HL-60/S4 treated with retinoic acid at 250 ng/mL for 4 days and 3 days (cell line): Measurements from ENCODE around the gene NF1.

Experiments used
- in situ Hi-C: fragments of 300-500 bp; cut with MboI; formaldehyde crosslinking; loops from 2 replicates; pipeline ENCODE4 v1.7.0; 2022; ENCODE audit warnings: low sequenced_read_pairs

NF1 gene

DNA sequence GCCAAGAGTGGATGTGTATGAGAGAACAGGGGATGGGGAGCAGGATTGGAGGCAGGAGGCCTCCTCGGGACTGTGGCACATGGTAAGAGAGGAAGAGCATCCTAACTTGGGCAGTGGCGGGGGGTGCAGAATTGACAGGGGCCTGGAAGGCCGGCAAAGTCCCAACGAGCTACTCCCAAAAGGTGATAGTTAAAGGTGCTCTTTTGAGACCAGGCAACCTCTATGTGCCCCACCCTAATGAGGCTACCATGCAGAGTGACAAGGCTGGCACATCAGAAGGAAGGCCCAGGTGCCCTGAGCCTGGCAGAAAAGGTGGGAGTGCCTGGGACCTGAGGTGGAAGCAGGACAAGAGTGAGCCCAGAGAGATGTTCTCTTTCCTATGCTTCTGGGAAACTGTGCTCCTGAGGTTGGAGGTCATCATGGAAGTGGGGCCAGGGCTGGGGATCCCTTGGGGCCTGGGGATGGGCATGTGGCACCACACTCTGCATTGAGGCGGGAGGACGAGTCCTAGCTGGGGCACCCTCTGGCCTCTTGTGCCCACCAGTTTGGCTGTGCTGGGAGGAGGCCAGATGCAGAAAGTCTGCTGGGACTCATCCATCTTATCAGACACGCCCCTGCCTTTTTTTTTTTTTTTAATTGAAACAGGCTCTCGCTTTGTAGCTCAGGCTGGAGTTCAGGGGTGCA lies 302.6 kb downstream of the NF1 start:
- in situ Hi-C loops: no loop called here

DNA sequence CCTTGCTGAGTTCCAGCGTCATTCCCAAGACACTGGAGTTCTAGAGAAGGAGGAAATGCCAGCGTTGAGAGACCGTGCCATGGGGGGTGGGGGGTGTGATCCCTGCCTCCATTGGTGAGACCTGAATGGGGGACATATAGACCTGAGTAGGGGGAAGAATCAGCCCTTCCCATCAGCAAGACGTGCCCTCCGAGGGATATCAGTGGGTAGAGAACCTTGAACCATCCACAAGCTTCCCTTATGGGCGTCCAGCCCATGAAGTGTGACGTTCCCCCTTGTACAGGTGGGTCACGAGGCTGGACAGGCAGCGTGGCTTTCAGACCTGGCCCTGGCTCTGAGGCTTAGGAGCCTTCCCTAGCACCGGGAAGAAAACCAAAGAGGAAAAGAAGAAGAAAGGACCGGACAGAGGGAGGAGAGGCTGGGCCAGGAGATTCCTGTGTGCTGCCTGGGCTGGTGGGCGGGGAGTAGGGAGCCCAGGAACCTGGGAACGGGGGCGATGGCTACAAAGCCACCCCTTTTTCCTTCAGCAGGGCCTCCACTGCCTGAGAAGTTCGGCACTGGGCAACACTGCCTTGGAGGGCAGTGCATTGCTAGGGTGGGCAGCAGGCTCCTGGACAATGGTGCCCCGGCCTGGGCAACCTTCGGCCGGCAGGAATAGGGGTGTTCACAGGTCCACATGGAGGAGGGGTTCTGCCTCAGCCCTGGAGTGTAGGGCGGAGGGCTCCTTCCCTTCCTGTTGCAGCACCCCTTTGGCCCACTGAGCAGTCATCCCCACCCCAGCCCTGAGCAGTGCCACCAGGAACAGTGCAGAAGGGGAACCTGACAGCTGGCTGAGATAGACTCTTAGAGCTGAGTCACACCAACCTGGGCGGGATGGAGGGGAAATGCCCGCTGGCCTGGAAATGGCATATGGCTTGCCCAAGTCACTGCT lies 303.9 kb downstream of the NF1 start:
- in situ Hi-C loops: no loop called here

DNA sequence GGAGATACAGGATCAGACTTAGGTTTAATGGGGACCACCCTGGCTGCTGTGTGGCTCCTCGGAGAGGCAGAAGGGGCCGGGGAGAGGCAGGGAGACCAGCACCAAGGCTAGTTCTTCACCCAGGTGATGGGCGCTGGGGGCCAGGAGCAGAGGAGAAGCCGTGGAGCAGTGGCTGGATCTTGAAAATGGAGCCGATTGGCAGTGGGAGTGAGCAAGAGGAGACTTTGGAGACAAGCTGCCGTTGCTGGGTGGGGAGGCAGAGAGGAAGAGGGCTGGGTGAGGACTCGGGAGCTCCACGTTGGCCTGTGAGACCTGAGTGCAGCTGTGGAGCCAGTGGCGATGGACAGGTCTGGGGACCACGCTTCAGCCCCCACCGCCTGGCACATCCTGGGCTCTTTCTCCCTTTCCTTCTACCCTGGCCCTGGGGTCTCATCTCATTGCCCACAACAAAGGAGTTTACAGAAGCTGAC lies 305.7 kb downstream of the NF1 start:
- in situ Hi-C loops: no loop called here

DNA sequence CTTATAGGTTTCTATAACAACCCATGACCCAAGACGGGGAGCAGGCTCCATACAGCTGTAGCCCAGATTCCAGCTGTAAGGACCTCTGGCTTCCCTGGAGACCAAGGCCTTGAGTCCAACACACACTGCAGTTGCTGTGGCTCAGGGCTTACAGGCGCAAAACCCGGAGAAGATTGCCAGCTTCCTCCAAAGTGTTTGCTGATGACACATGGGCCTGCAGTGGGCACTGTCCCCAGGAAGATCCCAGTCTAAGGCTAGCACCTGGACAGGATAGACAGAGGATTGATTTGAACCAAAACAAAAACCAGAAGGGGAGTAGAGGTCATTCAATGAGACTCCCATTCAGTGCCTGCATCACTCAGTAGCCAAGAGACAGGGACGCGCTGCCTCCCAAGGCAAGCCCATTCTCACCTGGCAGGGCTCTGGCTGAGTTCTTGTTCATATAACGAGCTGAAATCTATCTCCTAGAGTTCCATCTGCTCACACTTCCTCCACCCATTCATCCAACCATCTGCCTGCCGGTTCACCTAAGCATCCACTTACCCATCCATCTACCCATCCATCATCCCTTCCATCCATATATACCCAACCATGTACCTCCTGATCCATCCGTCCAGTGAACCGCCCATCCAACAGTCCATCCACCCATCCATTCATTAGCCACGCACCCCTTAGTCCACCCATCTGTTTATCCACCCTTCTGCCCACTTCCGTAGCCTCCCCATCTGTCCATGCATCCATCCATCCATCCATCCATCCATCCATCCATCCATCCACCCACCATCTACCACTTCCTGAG lies 306.9 kb downstream of the NF1 start:
- in situ Hi-C loops: no loop called here

DNA sequence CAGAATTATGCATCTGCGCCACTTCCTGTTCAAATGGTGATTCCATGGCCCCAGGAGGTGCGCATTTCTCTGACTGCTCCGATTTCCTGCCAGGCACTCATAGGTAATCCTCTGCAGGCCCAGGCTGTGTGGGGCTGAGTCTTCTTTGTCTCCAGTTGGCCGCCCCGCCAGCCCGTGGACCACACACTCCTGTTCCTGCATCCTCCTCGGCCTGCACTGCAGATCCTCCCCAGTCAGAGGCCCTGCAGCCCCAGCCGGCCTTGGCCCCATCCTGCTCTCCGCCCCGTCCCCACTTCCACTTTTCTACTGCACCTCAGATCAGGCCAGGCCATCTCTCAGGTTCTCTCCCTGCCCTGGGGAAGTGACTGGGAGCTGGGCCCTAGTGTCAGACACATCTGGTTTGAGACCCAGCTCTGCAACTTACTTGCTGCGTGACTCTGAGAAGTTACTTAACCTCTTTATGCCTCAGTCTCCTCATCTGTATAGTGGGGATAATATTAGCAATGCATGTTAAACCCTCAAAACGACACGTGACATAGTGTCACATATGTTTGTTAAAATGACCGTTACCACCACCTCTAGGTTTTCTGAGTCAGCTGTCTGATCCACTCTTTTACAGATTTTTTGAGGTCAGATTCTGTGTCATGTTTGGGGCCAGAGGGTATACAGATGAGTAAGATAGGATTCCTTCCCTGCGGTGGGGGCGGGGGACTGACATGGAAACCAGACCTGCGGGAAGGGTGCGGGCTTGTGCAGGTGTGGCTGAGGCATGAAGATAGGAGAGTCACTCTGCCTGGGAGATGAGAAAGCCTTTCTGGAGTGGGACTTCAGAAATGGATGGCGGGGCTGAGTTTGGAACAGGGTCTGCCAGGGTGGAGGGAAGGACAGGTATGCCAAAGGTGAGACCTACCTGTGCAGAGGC lies 309.5 kb downstream of the NF1 start:
- in situ Hi-C loops: no loop called here

DNA sequence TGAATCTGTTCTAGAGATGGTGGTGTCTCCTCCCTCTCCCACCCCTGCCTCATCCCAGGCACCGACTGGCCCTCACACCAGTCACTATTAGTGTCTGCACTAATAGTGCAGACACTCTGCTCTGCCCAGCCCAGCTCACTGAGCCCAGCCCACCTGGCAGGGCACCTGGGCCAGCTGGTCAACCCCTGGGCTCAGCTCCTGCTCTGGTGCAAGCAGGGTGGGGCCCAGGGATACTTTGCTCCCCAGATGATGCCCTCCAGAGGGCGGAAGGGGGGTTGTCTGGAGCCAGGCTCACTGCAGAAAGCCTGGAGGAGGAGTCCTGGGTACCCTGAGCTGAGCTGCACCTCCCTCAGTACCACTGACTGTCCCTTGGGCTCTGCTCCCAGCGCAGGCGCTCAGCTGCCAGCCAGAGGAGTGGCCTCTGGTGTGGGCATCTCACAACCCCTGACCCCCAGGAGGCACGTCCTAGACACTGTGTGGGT lies 311.2 kb downstream of the NF1 start:
- in situ Hi-C loops: no loop called here

DNA sequence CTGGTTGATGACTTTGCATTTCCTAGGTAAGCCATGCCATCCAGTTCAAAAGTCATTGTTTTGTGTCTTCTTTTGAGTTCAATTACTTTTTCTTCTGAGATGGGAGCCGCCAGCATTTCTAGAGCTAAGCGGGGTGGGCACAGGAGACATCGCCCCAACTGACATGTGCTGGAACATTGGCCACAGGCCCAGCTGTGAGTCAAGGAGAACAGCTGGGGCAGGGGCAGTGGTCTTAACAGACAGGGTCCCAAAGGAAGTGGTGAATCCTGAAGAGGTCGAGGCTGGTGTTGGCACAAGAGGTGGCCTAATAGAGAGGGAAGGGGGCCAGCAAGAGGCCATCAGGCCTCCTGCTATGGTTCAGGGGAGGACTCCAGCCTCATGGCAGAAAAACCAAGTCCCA lies 313.8 kb downstream of the NF1 start:
- in situ Hi-C loops: no loop called here

DNA sequence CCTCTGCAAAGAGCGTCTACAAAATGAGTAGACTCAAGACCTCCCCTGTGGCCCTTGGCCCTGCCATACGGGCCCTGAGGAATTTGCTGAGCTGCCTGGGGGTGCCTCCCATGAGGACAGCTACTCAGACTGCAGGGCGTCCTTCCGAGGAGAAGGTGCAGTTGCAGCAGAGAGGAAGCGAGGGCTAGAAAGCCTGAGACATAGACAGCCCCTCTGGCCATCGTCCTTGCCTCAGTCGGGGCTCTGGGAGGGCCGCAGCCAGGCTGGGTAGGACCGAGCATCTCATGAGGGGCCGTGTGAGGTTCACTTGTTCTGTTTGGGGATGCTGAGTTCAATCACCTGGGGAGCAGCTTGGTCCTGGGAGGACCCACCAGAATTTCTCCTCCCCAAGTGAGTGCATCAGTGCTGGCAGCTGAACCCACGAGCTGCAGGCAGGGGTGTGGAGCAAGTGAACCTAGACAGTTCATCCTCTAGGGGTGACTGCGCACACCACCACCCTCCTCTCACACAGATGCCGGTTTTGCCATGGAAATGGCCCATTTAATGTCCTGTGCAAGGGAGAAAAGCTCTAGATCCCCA lies 317.0 kb downstream of the NF1 start:
- in situ Hi-C loops: no loop called here

DNA sequence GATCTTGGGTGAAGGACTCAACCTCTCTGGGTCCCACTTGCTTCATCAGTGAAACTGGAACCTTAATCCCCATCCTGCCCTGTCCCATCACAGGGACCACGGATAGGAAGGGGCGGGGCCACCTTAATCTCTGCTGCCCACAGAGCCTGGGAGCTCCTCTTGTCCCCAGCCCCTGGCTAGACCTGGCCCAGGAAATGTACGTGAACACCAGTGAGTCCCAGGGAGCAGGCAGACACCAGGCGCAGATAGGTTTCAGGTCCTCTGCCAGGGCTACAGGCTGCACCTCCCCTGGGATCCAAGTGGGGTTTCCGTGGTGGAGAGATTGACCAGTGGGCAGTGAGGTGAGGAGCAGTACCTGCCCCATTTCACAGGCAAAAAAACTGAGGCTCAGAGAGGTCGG lies 317.7 kb downstream of the NF1 start:
- in situ Hi-C loops: no loop called here

DNA sequence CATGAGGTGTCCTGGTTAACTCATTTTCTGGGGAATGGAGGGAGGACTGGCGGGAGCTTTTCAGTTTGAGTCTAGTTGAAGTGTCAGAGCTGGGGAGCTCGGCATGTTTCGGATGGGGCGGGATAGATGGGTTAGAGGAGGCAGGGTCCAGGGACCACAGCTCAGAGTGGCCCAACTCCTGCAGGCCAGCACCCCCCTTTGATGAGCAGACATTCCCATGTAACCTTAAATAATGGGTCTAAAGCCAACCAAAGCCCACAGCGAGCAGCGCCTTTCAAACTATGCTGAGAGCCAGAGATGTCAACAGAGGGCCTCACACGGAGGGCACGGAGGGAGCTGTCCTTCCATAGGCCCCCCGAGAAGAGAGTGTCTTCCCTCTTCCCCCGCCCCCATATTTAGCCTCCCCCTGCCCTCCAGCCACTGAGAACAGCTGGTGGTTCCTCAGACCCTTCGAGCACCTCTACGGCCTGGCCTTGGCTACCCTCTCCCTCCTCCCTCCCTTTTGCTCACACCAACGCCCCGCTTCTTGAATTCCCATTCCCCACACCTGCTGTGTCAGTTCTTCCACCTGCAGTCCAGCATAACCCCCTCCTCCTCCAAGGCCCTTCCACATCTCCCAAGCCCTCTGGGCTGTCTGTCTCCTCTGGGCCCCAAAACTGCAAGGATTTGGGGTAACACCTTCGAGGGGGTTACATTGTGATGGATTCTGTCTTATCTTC lies 318.5 kb downstream of the NF1 start:
- in situ Hi-C loops: no loop called here

DNA sequence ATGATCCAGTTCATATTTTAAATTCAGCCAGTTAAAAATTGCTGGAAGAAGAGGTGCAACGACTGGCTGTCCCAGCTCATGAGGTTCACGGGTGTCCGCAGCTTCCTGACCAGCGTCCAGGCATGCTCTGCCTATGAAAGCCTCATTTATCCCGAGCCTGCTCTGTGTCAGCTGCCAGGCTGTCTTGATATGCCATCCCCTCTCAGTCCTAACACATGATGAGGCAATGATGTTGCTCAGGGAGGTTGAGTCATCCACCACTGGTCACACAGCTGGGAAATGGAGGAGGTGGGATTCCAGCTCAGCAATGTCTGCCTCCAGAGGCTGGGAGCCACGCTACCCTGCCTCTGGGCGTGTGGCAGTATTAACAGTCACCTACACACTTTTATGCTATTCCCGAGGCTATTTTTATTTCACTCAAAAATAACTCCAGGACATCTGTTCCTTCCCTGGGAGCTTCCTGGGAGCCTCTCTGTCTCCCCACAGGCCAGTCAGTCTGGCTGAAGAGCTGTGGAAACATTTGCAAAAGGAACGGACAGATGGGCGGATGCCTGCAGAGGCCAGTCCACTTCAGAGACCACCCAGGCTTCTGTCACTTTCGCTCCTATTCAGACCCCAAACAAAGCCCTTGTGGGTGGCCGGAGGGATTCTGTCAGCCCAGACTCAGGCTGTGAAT lies 319.2 kb downstream of the NF1 start:
- in situ Hi-C loops: no loop called here

DNA sequence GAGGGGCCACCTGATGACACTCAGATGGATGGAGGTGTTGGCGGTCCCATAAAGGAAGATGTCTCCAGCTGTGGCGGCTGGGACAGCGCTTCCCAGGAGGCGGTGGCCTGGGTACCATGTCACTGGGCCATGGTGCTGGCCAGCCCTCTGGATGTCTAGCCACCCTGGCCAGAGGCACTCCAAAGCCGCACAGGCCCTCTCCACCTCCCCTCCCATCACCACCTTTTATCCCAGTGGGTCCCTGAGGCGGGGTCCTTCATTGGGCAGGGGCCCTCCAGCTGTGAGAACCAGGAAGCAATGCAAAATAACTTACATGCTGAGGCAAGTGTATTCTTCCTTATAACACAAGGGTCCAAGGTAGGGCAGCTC lies 319.8 kb downstream of the NF1 start:
- in situ Hi-C loops: no loop called here

DNA sequence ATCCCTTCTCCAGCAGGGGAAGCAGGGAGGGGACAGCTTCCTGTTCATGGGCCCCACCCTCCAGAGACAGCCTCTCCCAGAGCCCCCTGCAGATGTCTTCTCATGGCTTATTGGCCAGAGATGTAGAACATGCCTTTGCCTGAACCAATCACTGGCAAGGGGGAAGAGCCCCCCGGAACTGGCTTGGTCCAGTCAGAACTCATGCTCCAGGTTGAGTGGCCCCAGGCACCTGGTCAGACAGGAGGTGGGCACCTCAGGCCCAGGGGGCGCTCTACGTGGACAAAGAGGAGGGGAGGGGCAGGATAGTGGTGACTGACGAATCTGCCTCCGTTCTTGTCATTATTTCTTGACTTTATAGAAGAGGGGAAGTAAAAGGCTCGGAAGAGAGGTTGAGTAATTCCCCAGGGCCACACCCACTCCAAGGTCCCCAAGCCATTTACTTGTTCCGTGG lies 320.3 kb downstream of the NF1 start:
- in situ Hi-C loops: no loop called here

DNA sequence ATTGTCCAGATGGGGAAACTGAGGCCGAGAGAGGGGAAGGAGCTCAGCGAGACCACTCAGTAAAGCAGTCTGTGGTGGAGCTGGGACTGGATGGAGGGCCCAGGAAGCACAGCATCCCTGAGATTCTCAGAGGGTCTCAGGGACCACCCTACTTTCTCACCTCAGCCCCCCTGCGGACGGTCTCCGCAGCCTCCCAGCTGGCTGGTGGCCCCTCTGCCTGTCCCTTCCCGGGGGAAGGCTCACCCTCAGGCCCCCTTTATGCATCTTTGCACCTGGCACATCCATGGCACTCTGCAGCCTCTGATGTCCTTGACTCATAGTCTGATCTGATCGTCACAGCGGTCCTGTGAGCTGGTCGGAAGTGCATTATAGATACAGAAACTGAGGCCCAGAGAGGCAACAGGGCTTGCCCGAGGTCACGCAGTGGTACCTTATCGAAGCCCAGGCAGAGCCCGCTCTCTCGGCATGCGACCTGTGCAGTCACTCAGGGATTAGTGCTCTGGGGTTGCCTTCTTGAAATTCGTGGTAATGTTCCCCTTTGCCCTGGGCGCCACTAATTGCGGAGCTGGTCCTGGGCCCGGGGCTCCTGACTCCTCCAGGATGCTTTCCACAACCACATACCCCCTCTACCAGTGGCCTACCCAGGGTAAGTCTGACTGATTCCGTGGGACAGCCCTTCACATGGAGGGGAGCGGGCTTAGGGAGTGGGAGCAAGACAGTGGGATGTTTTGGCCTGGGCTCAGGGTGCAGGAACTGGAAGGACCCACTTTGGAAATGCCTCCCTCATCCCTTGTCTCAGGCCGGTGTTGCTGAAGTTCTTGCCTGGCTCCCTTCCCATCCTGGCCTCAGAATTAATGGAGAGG lies 321.1 kb downstream of the NF1 start:
- in situ Hi-C loops: no loop called here

DNA sequence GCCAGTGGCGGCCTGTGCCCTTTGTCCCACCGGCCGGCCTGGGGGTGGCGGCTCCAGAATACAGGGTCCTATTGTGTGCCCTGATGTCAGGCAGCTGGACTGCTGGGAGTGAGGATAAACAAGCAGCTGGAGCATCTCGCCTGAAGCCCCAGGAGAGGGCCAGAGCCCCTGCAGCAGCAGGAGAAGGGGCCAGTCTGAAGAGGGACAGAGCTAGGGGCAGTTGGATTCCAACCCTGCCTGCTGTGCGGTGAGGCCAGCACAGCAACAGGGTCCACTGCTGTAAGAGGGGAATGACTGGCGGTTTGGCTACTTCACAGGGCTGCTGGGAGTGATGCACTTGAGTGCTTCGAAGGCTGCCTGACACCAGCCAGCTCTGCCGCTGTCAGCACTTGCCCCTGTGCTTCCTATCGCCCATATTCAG lies 321.7 kb downstream of the NF1 start:
- in situ Hi-C loops: no loop called here

DNA sequence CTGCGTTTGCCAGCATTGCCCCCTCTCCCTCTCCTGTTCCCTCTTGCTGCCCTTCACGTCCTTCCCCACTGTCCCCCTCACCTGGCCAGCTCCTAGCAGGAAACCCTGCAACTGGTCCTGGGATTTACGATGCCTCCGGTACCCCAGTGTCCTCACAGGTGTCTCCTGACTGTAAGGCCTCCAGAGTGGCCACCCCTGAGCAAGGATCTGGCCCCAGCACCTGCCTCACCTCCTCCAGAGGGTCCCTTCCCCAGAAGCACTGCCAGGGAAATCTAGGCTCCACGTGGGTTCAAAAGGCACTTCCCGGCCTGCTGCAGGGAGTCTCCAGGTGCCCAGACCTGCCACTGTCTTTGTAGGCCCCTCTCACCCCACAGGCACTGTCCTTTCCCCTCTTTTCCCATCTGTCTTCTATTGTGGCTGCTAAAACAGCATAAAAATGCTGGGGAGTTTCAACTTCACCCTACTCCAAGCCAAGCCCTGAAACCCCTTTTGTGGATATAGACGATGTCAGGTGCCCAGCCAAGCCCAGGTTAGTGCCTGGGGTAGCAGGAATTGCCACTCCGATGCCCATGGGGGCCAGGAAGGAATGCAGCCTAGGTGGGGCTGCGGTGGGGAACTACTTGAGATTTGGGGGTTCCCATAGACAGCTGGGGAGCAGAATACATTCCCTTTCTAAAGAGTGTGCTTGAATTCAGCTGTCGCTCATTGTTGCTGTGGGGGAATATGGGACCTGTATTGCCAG lies 322.4 kb downstream of the NF1 start:
- in situ Hi-C loops: no loop called here

DNA sequence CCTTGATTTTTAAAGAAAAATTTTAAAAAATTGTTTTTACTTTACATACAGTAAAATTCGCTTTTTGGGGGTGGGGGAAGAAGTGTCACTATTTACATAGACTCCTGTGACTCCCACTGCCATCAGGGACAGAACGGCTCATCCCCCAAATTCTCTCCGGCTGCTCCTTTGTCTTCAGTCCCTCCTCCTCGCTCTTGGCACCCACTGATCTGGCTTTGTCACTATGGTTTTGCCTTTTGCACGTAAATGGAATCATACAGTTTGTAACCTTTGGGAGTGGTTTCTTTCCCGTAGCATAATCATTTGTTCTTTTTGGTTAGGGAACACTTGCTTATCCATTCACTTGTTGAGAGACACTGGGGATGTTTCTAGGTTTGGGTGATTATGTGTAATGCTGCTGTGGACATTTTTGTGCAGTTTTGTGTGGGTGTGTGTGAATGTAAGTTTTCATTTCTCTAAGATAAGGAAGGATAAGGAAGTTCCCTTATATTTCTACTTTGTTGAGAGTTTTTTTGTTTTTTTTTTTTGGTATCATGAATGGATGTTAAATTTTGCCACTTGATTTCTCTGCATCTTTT lies 324.1 kb downstream of the NF1 start:
- in situ Hi-C loops: no loop called here
